ENCODE data around the gene KLF8. TPM values are rescaled to one million over a fixed set of nuclear protein-coding genes. Genes with fewer than 3 reads are reported as not detected.

KLF8 gene
- total RNA-seq, 4 donors from 2014 or later, result 10.1 to 15.5 (median 14.8) TPM

DNA sequence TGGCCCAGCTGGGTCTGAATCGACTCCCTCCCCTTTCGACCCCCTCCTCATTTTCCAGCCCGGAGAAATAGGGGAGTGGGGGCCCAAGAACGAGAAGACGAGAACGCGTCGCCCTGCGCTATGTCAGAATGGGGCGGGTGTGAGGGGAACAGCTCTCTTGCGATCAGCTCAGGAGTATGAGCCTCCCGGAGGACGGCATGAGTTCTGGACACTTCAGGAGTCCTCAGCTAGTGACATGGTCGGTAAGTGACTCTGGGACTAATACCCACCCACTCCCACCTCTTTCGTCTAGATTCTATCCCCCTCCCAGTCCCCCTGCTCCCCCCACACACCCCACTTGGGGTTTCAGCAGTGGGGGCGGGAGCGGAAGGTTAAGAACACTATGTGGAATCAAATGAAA is 944 bp downstream of the KLF8 start:
- Histone ChIP-seq H3K27ac (replicated peaks in 1 of 4) (peak overlapping the region; percentile 81 to 85 (median 82)), H3K27me3 (no peaks in the 10 kb centered on the region), H3K4me3 (peak overlapping the region; percentile 51 to 63 (median 60)), H3K4me1 (peaks cover 3 to 29% (median 18%) of the 10 kb centered on the region in 4 donors), H3K36me3 (no peaks in the 10 kb centered on the region), H3K9me3 (no peaks in the 10 kb centered on the region)
- DNase-seq (ENCODE audit: extremely low spot score), result no peak
- WGBS, result 39% methylated on average over 17 of the region's 17 CpGs
- no peak for TF ChIP-seq EP300 (IDR thresholded peaks at IDR 0.05)
- TF ChIP-seq, protein P1, sequence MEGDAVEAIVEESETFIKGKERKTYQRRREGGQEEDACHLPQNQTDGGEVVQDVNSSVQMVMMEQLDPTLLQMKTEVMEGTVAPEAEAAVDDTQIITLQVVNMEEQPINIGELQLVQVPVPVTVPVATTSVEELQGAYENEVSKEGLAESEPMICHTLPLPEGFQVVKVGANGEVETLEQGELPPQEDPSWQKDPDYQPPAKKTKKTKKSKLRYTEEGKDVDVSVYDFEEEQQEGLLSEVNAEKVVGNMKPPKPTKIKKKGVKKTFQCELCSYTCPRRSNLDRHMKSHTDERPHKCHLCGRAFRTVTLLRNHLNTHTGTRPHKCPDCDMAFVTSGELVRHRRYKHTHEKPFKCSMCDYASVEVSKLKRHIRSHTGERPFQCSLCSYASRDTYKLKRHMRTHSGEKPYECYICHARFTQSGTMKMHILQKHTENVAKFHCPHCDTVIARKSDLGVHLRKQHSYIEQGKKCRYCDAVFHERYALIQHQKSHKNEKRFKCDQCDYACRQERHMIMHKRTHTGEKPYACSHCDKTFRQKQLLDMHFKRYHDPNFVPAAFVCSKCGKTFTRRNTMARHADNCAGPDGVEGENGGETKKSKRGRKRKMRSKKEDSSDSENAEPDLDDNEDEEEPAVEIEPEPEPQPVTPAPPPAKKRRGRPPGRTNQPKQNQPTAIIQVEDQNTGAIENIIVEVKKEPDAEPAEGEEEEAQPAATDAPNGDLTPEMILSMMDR (IDR thresholded peaks at IDR 0.05), result no peak
- TF ChIP-seq POLR2AphosphoS5 (IDR thresholded peaks at IDR 0.05), result no peak
- TF ChIP-seq POLR2A (IDR thresholded peaks at IDR 0.05; ENCODE audit: low read depth), result no peak
- intact Hi-C loops (cut with DNase I), result no loop called here

DNA sequence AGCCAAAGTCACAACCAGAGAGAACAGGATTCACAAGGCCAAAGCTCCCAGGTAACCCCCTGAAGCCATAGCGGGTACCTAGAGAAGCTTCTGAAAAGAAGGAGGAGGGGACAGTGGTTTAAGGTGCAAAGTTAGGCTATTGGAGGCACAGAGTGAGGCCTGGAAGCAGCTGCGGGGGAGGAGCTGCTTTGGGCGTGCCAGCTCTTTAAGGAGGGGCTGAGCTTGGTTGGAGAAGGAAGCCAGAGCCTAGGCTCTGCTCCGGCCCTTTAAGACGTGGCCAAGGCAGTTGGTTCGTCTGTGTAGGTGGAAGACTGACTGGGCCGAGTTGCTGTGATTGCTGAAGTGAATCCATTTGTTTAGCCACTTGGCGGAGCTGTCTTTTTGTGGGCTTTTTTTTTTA is 1.5 kb downstream of the KLF8 start:
- intact Hi-C loops (cut with DNase I), result no loop called here
- WGBS, result 15% methylated on average over 8 of the region's 8 CpGs
- DNase-seq (ENCODE audit: extremely low spot score), result no peak

DNA sequence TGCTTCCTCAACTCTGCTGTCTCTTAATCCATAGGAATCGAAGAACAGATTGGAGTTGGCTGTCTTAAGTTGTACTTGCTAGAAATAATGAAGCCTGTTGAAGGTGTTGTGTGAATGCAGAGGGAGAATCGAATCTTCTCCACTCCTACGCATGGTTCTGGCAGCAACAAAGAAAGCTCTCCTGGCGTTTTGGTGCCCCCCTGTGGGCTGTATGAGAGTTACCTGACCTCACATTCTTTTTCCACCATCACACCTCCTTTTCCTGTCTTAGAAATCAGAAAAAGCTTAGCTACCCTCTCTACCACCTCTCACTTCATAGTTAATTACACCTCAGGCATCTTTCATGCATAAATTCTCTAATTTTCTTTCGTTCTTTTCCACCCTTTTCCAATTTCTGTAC is 16.3 kb downstream of the KLF8 start:
- Histone ChIP-seq H3K4me3 (no peak overlapping the region), H3K36me3 (no peaks in the 10 kb centered on the region), H3K27ac (replicated peaks in 1 of 4) (no peak overlapping the region), H3K4me1 (peaks cover 0 to 5% (median 0%) of the 10 kb centered on the region in 4 donors), H3K27me3 (no peaks in the 10 kb centered on the region), H3K9me3 (no peaks in the 10 kb centered on the region)
- intact Hi-C loops (cut with DNase I), result no loop called here
- 4% methylated on average over 5 of the region's 5 CpGs for WGBS
- no peak for DNase-seq (ENCODE audit: extremely low spot score)
- TF ChIP-seq POLR2AphosphoS5 (IDR thresholded peaks at IDR 0.05), result no peak
- TF ChIP-seq, protein P1 (IDR thresholded peaks at IDR 0.05), result peak; percentile 51 to 58 (median 58)

More for the DNA sequence above, 1.5 kb downstream of the KLF8 start:
- Histone ChIP-seq H3K36me3 (no peaks in the 10 kb centered on the region), H3K9me3 (no peaks in the 10 kb centered on the region), H3K27ac (replicated peaks in 1 of 4) (peak overlapping the region; percentile 81 to 85 (median 82)), H3K4me1 (peaks cover 3 to 29% (median 18%) of the 10 kb centered on the region in 4 donors), H3K27me3 (no peaks in the 10 kb centered on the region), H3K4me3 (peak overlapping the region; percentile 51 to 63 (median 60))
- TF ChIP-seq, protein P1 (IDR thresholded peaks at IDR 0.05), result peak in 1 of 3 experiments; percentile 18
- TF ChIP-seq POLR2A (IDR thresholded peaks at IDR 0.05; ENCODE audit: low read depth), result no peak
- peak; percentile 65 for TF ChIP-seq POLR2AphosphoS5 (IDR thresholded peaks at IDR 0.05)
- no peak for TF ChIP-seq EP300 (IDR thresholded peaks at IDR 0.05)

DNA sequence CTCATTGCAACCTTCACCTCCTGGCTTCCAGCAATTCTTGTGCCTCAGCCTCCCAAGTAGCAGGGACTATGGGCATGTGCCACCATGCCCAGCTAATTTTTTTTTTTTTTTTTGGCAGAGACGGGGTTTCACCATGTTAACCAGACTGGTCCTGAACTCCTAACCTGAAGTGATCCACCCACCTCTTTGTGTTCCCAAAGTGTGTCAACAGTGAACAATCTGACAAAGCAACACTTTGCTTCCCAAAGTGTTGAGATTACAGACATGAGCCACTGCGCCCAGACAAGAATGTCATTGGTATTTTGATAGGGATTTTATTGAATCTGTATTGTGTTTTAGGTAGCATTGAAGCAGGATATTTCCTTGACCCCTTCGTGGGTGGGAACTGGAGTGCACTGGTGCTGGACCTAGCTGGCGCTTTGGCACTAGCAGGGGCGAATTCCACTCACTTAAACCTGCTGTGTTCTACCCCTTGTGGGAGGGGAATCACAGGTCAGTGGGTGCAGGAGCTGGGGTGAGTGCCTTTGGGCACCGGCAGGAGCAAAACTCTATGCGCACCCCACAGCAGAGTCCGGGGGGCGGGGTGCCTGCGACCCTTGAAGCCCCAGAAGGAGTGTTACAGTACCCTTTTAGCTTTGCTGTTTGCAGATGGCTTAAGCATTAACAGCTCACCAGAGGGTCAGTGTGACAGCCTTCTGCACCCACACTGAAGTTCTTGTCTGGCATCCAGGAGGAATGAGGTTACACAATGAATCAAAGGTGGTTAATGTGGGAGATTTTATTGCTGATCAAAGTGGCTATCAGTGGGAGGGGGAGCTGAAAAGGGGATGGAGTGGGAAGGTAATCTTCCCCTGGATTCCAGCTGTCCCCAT is 21.9 kb downstream of the KLF8 start:
- WGBS, result 96% methylated on average over 2 of the region's 10 CpGs
- intact Hi-C loops (cut with DNase I), result no loop called here
- Histone ChIP-seq H3K4me3 (no peak overlapping the region), H3K27ac (replicated peaks in 1 of 4) (no peak overlapping the region), H3K36me3 (peaks cover 0 to 9% (median 3%) of the 10 kb centered on the region in 4 donors), H3K27me3 (no peaks in the 10 kb centered on the region), H3K9me3 (peaks cover 0 to 11% (median 0%) of the 10 kb centered on the region in 4 donors), H3K4me1 (no peaks in the 10 kb centered on the region)
- no peak for DNase-seq (ENCODE audit: extremely low spot score)
- no peak for TF ChIP-seq EP300 (IDR thresholded peaks at IDR 0.05)
- TF ChIP-seq, protein P1 (IDR thresholded peaks at IDR 0.05), result no peak
- no peak for TF ChIP-seq POLR2A (IDR thresholded peaks at IDR 0.05; ENCODE audit: low read depth)
- no peak for TF ChIP-seq POLR2AphosphoS5 (IDR thresholded peaks at IDR 0.05)
